GM15510 (cell line): ENCODE measurements around the gene TEAD1.

Experiments
- POLR2A ChIP-seq: IDR thresholded peaks from 3 replicates; pipeline ENCODE4 v1.6.1; 2011; ENCODE audit warnings: borderline replicate concordance; ENCODE audit not compliant: insufficient read length; ENCODE audit errors: extremely low read depth

Gene TEAD1

DNA sequence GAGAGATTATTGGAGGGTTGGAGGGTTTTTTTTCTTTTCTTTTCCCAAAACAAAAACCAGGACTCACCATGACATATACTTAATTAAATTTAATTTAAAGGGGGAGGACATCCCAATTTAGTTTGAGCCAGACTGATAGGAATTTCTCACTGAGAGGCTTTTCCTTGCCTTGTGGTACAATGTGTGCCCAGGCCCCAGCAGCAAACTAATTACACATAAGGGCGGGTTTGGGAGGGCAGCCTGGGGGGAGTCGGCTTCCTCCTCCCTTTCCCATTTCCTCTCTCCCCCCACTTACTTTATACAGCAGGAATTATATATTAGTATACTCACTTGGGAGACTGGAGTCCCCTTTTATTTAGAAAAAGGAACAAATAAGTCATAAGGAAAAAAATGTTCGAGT, 2.9 kb downstream of the TEAD1 start:
- no peak for TF ChIP-seq POLR2A

- no peak for TF ChIP-seq POLR2A
Measured at GRCh38 chr11:12678092-12678491, 3.9 kb downstream of the TEAD1 start.

DNA sequence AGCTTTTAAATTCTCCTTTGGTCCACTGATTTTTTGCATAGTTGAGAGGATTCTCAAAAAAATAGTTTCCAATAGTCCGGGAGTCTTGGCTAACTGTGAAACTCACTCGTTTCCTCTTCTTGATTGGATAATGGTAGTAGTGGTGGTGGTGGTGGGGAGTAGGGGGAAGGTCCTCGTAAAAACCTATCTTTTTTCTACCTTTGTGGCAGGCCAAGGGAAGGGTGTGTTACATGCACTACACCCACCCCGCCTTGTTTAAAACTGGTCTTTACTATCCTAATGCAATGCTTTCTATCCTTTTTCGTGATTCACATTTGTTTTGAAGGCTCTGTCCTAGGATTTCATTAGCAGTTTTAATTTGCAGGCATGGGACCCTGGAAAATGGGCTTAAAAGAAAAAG, 4.8 kb downstream of the TEAD1 start:
- TF ChIP-seq POLR2A, result no peak

GRCh38 chr11:12679471-12679870, 5.2 kb downstream of the TEAD1 start:
- no peak for TF ChIP-seq POLR2A

- TF ChIP-seq POLR2A, result no peak
Measured at GRCh38 chr11:12680246-12680939, 6.2 kb downstream of the TEAD1 start.

- no peak for TF ChIP-seq POLR2A
Measured at GRCh38 chr11:12680940-12681258, 6.7 kb downstream of the TEAD1 start.

GRCh38 chr11:12681466-12681865, 7.2 kb downstream of the TEAD1 start:
- TF ChIP-seq POLR2A, result no peak

GRCh38 chr11:12682288-12682687, 8.1 kb downstream of the TEAD1 start:
- TF ChIP-seq POLR2A, result no peak

GRCh38 chr11:12682737-12683500, 8.7 kb downstream of the TEAD1 start:
- no peak for TF ChIP-seq POLR2A

GRCh38 chr11:12683874-12684273, 9.7 kb downstream of the TEAD1 start:
- no peak for TF ChIP-seq POLR2A

GRCh38 chr11:12684315-12684714, 10.1 kb downstream of the TEAD1 start:
- TF ChIP-seq POLR2A, result no peak

DNA sequence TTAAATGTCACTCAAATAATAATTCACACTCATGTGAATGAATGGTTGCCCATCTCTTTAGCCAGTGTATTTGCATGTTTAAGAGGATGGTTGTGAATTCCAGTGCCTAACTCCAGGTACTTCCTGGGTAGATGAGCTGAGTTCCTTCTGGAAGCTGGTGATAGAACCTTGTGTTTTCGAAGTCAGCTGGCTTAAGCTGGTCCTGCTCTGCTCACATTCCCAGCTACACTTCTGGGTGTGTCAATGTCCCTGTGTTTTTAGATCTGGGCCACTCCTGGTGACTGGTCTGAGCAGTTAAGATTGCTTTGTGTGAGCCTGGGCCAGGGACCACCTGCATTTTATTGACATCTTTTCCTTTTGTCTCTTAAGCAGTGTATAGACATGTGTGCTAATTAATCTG, 10.6 kb downstream of the TEAD1 start:
- no peak for TF ChIP-seq POLR2A

- TF ChIP-seq POLR2A, result no peak
Measured at GRCh38 chr11:12685229-12685628, 11.0 kb downstream of the TEAD1 start.

DNA sequence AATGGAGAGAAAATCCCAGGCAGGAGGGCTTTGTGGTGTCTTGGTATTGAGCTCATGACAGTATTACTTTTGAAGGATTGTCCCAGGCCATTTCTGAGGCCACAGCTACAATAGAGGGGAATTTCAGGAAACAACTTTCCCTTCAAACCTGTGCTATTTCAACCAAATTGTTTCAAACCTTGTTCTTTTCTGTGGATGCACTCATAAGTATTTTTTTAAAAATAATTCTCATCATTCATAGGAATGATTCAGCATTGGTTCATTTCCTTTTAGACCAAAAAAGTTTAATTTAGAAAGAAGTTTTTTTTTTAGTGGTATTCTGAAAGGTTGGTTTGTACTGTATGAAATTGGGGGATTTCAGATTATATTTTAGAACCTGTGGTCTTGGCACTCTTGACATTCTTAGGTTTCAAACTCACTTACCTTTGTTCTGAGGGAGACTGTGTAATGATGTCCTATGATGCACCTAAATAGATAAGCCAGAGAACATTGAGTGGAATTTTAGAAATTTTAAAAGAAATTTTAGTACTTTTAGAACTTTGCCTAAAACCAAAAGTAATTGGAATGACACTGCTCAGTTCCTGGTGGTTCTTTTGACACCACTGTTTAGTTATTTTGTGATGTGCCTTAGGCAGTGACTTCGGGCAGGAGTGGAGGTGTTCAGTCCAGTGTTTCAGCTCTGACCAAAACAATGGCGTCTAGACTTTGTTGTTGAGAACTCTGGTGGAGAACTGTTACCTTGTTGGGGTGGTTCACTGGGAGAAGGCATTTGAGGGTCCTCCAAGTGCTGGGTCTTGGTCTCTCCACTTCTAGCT, 12.2 kb downstream of the TEAD1 start:
- no peak for TF ChIP-seq POLR2A

GRCh38 chr11:12687216-12687623, 13.0 kb downstream of the TEAD1 start:
- no peak for TF ChIP-seq POLR2A

DNA sequence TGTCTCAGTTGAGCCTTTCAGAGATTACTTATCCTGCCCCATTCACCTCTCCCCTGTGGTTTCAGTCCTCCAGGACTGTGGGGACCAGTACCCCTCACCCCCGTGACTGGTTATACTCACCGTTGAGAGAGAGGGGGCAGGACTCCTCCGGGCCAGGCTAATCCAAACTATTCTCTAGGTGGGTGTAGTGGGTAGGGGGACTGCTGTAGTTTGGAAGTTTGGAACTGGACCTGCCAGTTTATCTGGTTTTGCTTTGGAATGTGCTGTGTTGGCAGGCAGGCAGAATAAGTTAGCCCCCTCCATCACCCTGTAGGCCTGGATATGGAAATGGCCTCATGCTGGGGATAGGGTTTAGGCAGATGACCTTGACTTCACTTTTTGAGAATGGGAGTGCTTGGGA, 13.5 kb downstream of the TEAD1 start:
- no peak for TF ChIP-seq POLR2A

DNA sequence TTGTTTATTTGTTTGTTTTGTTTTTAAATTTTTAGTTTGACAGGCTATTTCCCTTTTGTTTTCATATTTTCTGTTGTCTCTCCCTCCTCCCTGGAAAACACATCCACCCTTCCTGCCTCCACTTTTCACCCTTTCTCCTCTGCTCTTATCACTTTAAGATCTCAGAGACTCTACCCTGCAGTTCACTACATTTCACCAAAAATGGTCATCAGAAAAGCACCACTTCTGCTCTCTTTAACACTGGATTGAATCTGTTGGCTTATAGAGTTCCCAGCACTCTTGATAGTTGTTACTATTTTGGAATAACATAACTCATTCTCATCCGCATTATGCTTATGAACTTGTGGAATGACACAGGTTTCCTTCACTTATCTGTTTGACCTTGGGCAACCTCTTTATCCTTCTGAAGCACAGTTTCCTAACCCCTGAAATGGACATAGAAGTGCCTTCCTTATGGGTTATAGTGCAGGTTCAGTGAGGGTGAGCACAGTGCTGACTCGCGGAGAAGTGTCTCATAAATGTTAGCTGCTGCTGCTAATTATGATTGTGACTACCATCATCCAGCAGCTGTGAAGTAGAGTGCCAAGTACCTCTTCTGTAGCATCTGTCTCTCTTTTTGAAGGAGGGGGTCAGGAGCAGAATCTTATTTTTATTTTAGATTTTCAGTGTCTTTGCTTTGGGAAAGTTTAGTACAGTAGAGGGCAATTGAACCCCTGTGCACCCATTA, 15.0 kb downstream of the TEAD1 start:
- TF ChIP-seq POLR2A, result no peak
